ENCODE data around the gene OTOR.

OTOR gene

DNA sequence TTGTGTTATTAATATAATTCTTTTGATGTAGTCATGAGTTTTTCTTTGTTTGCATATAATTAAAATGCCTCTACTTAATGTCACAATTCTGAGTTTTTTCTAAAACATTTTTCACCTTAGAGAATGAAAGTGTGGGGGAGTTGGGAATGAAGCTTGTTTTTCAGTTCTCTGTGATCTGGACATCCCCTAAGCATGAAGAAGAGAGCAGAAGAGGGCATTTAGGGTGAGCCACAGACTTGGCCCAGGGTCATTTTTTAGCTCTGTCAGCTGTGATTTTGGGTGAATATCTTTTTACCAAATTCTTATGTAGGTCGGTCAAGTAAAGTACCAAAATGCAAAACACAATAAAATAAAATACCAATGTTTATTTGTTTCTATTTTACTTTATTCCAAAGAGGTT, 3.9 kb downstream of the OTOR start:
- no peak for DNase-seq

DNA sequence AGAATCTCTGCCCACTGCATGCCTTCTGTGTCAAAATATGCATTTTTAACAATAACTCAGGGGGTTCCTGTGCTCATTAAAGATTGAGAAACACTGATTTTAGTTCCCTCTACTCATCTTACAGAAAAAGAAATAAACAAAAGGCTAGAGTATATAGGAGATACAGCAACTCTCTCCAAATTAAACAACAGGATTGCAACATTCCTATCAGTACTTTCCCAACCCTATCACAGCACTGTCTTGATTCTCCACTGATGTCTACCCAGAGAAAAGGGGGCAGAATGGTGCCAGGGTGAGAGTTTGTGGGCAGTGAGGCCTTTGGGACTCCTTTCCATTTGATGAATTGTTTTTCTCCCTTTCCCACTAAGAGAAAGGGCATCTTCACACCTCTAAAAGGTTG, 4.7 kb downstream of the OTOR start:
- no peak for DNase-seq

DNA sequence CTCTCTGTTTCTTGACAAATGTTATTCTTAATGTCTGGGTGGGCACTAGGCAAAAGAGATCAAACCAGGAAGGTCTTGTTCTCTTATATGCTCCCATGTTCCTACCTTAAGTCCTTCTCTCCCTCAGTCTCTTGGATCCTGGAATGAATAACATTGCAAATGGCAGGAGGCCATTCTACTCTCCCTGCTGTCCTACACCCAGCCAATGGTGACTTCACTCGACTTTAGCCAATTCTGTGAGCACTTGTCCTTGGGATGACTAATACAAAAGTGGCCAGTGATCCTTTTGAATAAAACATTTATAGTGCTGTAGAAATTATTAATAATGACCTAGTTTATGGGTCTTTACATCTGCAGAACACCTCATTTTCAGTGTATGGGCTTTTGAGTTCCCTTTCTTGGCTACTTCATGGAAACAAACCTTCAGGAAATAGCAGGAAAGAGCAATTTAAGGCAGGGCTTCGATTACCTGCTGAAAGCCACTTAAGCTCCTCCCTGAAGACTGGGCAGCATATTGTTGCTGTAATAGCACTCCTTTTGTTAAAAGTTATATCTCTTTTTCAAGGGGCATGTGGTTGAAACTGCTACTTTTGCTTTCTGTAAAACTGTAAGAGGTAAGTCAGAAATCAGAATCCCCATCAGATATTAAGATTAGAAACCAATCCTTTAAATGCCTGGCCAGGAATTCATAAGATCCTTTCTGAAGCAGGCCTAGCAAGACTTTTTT, 10.5 kb downstream of the OTOR start:
- DNase-seq: no peak

DNA sequence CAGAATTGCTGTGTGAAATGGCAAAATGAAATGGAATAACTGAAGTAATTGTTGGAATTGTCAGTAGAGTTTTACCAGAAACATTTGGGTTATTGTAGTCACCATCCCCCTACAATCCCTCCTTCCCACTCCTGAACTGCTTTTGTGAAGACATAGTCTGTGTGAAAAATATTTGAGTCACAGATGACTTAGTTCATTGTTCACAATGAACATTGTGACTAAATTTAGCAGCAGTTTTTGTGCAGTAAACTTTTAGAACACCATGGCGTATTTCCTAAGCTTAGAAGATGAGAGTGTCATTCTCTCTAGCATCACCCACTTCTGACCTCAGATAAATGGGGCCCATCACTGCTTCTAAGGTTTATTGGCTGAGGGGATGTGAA, 11.0 kb downstream of the OTOR start:
- no peak for DNase-seq

DNA sequence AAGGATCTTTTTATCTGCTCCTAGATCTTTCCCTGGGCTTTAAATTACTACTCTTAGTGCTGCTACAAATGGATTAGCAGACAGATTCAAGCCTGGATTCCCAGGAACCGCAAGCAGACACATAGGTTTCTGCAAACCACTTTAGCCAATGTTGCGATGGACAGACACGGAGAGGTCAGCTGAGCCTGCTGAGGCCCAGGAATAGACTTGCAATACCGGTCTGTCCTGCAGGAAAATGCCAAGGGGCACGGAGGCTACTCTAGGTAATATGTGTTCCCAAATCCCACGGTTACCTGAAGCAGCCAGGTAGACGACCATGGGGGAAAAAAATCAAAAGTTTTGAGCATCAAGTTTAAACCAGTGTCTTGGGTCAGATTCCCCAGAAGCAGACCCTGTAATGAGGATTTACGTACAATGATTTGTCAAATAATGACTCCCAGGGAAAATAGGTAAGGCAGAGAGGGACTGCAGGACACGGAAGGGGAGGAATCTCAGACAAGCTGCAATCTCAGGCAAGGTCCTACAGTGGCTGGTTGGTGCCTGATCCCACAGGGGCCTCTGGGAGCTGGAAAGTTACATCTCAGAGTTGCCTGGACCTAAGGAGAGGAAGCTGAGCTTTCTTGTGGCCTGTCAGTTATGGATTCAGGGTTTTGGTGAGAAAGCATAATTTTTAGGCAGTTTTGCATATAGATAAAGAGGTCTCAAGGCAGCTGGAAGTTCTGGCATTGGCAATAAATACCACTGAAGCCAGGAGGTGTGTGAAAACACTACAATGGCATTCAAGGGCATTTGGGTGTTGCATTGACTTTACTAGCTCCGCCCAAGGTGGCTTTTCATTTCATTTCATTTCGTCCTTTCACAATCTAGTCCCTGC, 12.5 kb downstream of the OTOR start:
- no peak for DNase-seq

DNA sequence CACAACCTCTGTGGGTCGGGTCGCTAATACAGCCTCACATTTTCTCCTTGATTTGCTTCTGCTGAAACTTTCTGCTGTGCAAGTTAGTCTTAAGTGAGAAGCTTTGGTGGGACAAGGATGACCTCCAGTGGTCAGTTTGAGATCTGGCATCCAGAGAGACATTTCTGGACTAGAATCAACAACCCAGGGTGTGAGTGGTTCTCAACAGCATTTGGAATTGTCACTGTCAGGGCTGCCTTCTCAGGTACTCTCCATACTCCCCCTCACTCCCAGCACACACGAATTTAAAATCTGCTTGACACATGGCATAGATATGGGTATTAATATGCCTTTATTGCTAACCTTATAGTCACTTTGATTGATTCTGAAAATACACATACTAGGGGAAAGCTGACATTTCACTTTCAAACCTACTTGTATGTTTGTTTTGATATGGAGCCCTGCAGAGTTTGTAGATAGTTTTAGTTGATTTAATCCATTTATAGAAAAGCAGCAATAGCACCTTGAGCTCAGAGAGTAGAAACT, 13.2 kb downstream of the OTOR start:
- peak; percentile 22 for DNase-seq

DNA sequence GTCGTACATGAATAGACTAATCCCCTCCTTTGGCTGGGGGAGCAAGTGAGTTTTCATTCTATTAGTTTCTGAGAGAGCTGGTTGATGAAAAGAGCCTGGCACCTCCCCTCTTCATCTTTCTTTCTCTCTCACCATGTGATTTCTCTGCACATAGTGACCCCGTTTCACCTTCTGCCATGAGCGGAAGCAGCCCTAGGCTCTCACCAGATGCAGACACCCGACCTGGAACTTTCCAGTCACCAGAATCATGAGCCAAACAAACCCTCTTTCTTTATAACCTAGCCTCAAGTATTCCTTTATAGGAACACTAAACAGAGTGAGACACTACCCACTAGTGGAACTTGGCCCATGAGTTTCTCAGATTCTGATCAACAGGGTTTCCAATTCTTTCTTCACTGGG, 16.4 kb downstream of the OTOR start:
- no peak for DNase-seq

DNA sequence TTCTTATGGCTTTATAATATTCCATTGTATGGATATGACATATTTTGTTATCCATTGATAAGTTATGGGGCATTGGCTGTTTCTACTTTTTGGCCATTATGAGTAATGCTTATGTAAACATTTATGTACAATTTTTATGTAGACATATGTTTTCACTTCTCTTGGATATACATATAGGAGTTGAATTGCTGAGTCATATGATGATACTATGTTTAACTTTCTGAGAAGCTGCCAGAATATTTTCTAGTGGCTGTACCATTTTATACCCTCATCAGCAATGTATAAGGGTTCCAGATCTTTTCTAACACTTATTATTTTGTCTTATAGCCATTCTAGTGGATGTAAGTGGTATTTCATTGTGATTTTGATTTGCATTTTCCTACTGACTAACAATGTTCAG, 23.1 kb downstream of the OTOR start:
- DNase-seq: no peak

DNA sequence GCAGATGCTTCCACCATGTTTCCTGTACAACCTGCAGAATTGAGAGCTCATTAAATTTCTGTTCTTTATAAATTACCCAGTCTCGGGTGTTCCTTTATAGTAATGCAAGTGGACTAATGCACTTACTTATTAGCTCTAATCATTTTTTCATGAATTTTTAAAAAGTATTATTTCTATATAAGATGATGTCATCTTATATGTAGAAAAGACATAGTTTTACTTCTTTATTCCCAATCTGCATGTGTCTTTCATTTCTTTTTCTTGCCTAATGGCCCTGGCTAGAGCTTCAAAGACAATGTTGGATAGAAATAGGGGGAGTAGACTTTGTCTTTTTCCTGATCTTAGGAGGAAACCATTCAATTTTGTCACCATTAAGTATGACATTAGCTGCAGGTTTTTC, 27.8 kb downstream of the OTOR start:
- DNase-seq: no peak

DNA sequence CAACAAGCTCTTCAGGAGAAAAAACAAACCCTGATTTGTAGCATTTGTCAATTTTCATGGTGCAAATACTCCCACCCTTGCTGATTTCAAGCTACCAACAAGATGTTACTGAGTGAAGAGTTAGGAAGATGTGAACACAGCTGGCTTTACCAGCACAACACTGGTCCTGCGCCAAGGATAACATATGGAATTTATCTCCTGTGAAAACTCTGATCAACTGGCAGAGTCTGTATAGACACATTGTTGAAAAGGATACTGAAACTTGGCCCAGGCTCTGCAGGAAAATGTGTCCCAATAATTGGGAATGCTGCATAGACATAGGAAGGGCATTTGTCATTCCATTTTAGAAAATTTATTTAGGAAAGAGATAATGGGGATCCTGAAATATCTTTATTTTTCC, 29.0 kb downstream of the OTOR start:
- no peak for DNase-seq

DNA sequence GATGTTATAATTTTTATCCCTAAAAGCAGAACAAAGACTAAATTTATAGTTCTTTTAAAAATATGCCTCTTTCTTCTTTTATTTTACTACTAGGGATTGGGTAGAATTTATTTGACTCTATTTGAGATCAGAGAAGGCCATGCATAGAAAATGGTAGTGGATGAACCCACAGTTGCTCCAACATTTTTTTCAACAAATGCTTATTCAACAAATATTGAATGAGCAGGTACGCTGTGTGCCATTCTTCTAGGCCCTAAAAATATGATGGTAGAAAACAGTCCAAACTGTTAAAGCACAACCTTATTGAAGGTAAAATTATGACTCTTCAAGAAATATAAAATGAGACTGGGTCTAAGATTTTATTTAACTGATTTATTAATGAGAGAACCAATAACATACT, 30.0 kb downstream of the OTOR start:
- no peak for DNase-seq

DNA sequence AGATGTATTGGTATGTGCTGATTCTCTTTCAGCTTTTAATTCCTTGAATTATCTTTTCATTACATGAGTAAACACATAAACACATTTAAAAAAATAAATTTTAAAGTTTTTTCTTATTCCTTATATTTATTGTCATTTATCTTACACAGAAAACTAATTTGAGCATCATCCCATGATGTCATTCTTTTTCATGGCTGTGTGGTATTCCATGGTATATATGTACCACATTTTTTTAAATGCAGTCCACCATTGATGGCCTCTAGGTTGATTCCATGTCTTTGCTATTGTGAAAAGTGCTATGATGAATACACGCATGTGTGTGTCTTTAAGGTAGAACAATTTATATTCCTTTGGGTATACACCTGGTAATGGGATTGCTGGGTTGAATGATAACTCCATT, 33.3 kb downstream of the OTOR start:
- no peak for DNase-seq

DNA sequence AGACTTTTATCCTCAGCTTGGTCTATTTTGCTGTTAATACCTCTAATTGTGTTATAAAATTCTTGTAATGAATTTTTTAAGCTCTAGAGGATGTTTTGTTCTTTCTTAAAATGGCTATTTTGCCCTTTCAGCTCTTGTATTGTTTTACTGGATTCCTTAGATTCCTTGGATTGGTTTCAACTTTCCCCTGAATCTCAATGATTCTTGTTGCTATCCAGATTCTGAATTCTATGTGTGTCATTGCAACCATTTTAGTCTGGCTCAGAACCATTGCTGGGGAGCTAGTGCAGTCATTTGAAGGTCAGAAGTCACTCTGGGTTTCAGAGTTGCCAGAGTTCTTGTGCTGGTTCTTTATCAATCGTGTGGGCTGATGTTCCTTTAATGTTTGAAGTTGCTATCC, 37.1 kb downstream of the OTOR start:
- no peak for DNase-seq
